ENCODE results near the gene SYNJ2.

- TF ChIP-seq, protein P1, sequence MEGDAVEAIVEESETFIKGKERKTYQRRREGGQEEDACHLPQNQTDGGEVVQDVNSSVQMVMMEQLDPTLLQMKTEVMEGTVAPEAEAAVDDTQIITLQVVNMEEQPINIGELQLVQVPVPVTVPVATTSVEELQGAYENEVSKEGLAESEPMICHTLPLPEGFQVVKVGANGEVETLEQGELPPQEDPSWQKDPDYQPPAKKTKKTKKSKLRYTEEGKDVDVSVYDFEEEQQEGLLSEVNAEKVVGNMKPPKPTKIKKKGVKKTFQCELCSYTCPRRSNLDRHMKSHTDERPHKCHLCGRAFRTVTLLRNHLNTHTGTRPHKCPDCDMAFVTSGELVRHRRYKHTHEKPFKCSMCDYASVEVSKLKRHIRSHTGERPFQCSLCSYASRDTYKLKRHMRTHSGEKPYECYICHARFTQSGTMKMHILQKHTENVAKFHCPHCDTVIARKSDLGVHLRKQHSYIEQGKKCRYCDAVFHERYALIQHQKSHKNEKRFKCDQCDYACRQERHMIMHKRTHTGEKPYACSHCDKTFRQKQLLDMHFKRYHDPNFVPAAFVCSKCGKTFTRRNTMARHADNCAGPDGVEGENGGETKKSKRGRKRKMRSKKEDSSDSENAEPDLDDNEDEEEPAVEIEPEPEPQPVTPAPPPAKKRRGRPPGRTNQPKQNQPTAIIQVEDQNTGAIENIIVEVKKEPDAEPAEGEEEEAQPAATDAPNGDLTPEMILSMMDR (IDR thresholded peaks at IDR 0.05): no peak
- no peak for TF ChIP-seq POLR2A (IDR thresholded peaks at IDR 0.05)
Measured at GRCh38 chr6:158020811-158021210, 39.1 kb downstream of the SYNJ2 start.
